Mammary epithelial cell (primary cell): ENCODE data around the gene CLDN8.

Source experiments
- EZH2 ChIP-seq: IDR thresholded peaks from 2 replicates; pipeline ENCODE4 v1.6.1; 2012; ENCODE audit warnings: low read length, inconsistent platforms, borderline replicate concordance
- TF ChIP-seq, protein P1 (sequence below), 2 donors: IDR thresholded peaks in 1 of 2; conservative IDR thresholded peaks in 1 of 2; 2 replicates each; pipeline ENCODE4 v1.5.1; 2011 to 2012; ENCODE audit warnings: inconsistent platforms in 2 of 2, low read length in 2 of 2, mild to moderate bottlenecking in 2 of 2, control low read depth in 1 of 2, low read depth in 1 of 2; ENCODE audit not compliant: insufficient read depth in 1 of 2; ENCODE audit errors: extremely low read depth in 1 of 2

DNA sequence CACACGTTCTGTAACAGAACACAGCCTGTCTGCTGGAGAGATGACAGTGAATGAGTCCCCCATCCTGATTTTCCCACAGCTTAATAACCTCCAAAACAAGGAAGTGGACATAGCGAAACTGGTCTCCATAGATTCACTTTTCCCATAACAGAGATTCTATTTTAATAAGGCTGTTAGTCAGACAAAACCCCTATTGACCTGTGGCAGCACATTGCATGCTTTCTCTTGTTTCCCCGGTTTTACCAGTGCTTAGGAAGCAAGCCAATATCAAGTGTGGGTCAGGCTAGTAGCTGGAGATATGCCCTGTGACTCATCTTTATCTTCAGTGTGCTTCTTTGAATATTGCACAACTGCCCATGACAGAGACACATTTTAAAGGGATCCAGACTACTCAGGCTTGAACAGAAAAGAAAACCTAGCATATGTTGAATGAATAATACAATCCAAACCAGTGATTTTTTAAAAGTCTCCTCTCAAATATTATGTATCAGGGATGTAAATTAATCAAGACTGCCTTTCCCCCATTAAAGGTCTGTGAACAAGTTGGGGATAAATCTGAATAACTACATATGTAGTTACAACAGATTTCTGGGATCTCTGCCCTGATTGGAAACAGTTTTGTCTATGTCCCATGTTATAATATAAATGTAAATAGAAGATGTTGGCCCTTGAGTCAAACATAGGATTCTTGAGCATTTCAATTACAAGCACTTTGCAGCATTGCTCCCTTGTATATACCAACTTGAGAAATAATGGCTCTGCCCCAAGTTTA is 11.9 kb upstream of the CLDN8 start:
- TF ChIP-seq, protein P1, sequence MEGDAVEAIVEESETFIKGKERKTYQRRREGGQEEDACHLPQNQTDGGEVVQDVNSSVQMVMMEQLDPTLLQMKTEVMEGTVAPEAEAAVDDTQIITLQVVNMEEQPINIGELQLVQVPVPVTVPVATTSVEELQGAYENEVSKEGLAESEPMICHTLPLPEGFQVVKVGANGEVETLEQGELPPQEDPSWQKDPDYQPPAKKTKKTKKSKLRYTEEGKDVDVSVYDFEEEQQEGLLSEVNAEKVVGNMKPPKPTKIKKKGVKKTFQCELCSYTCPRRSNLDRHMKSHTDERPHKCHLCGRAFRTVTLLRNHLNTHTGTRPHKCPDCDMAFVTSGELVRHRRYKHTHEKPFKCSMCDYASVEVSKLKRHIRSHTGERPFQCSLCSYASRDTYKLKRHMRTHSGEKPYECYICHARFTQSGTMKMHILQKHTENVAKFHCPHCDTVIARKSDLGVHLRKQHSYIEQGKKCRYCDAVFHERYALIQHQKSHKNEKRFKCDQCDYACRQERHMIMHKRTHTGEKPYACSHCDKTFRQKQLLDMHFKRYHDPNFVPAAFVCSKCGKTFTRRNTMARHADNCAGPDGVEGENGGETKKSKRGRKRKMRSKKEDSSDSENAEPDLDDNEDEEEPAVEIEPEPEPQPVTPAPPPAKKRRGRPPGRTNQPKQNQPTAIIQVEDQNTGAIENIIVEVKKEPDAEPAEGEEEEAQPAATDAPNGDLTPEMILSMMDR (conservative IDR thresholded peaks at IDR 0.05 in 1 of 2, IDR thresholded peaks at IDR 0.05 in 1 of 2; ENCODE audit: extremely low read depth in 1 of 2, insufficient read depth in 1 of 2, low read depth in 1 of 2, low read length in 2 of 2), result no peak
- TF ChIP-seq EZH2, result no peak
